Vagina (tissue), 2 donors: ENCODE data around the gene LSP1. TPM values are rescaled to one million over a fixed set of nuclear protein-coding genes. Genes with fewer than 3 reads are reported as not detected.

ENCODE experiments used
- DNase-seq, 2 donors: peaks; one replicate each; pipeline ENCODE4 v3.0.0-alpha.2; 2017; ENCODE audit errors: extremely low spot score in 2 of 2
- H3K27ac ChIP-seq: fragments of 200-600 bp; sonication (generic); one replicate; pipeline ENCODE4 v1.5.1; 2019
- H3K27me3 ChIP-seq: fragments of 200-600 bp; sonication (generic); one replicate; pipeline ENCODE4 v1.5.1; 2019
- H3K36me3 ChIP-seq, 2 donors: fragments of 200-600 bp; sonication (generic); one replicate each; pipeline ENCODE4 v1.5.1; 2017 to 2019
- H3K4me1 ChIP-seq: fragments of 200-600 bp; sonication (generic); one replicate; pipeline ENCODE4 v1.5.1; 2019
- H3K4me3 ChIP-seq, 2 donors: fragments of 200-600 bp; sonication (generic); 1 replicate in 1 of 2; 2 replicates in 1 of 2; pipeline ENCODE4 v1.5.1; 2016 to 2019
- H3K9me3 ChIP-seq: fragments of 200-600 bp; sonication (generic); one replicate; pipeline ENCODE4 v1.5.1; 2019
- POLR2A ChIP-seq, 2 donors: fragments of 450-650 bp; IDR thresholded peaks; one replicate each; pipeline ENCODE4 v1.6.1; 2017; ENCODE audit warnings: antibody characterized with exemption in 2 of 2, mild to moderate bottlenecking in 2 of 2, moderate library complexity in 2 of 2
- POLR2AphosphoS5 ChIP-seq, 2 donors: sonication (generic); formaldehyde crosslinking; IDR thresholded peaks; one replicate each; pipeline ENCODE4 v1.9.0; 2017; ENCODE audit warnings: antibody characterized with exemption in 2 of 2, mild to moderate bottlenecking in 2 of 2, low read depth in 1 of 2; ENCODE audit not compliant: insufficient read depth in 1 of 2
- intact Hi-C: fragments of 100-400 bp; cut with DNase I; formaldehyde crosslinking; loops from one replicate; pipeline ENCODE4 v1.15.1; 2023
- total RNA-seq: library from RNA; depleted of rRNA; stranded (reverse); fragments of >200 nt; gene quantifications from one replicate; pipeline ENCODE4 v1.2.3, GENCODE V29; 2016
- TF ChIP-seq, protein P1 (sequence below), 3 experiments: fragments of 450-650 bp in 2 of 3; fragments of 200-600 bp in 1 of 3; sonication (generic) in 1 of 3; IDR thresholded peaks; one replicate each; pipeline ENCODE4 v1.5.1; 2017 to 2019; ENCODE audit warnings: antibody characterized with exemption in 3 of 3, mild to moderate bottlenecking in 2 of 3, moderate library complexity in 2 of 3

The LSP1 gene
- total RNA-seq, 1 donor from 2014 or later, result 32.7 TPM

DNA sequence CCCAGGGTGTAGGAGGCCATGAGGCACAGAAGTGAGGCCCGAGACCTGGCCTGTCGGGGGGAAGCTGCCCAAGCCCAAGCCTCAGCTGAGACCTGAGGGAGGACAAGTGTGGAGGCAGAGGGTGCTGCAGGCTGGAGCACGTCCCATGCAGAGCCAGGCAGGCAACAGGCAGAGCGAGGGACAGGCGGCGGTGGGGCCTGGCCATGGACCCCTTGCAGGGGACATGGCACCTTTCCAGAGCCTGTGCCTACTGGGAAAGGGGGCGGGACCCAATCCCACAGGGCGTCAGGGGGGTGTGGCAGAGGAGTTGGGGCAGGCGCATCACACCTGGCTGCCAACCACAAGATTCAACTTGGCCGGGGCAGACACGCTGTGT is 9.8 kb upstream of the LSP1 start:
- TF ChIP-seq POLR2AphosphoS5 (IDR thresholded peaks at IDR 0.05; ENCODE audit: insufficient read depth in 1 of 2, low read depth in 1 of 2), result no peak
- TF ChIP-seq POLR2A (IDR thresholded peaks at IDR 0.05), result no peak
- TF ChIP-seq, protein P1, sequence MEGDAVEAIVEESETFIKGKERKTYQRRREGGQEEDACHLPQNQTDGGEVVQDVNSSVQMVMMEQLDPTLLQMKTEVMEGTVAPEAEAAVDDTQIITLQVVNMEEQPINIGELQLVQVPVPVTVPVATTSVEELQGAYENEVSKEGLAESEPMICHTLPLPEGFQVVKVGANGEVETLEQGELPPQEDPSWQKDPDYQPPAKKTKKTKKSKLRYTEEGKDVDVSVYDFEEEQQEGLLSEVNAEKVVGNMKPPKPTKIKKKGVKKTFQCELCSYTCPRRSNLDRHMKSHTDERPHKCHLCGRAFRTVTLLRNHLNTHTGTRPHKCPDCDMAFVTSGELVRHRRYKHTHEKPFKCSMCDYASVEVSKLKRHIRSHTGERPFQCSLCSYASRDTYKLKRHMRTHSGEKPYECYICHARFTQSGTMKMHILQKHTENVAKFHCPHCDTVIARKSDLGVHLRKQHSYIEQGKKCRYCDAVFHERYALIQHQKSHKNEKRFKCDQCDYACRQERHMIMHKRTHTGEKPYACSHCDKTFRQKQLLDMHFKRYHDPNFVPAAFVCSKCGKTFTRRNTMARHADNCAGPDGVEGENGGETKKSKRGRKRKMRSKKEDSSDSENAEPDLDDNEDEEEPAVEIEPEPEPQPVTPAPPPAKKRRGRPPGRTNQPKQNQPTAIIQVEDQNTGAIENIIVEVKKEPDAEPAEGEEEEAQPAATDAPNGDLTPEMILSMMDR (IDR thresholded peaks at IDR 0.05), result no peak
- Histone ChIP-seq H3K4me3 (no peak overlapping the region), H3K27ac (no peak overlapping the region), H3K9me3 (no peaks in the 10 kb centered on the region), H3K27me3 (no peaks in the 10 kb centered on the region), H3K36me3 (no peaks in the 10 kb centered on the region), H3K4me1 (peaks cover 18% of the 10 kb centered on the region)
- intact Hi-C loops, result no loop called here
- no peak for DNase-seq

DNA sequence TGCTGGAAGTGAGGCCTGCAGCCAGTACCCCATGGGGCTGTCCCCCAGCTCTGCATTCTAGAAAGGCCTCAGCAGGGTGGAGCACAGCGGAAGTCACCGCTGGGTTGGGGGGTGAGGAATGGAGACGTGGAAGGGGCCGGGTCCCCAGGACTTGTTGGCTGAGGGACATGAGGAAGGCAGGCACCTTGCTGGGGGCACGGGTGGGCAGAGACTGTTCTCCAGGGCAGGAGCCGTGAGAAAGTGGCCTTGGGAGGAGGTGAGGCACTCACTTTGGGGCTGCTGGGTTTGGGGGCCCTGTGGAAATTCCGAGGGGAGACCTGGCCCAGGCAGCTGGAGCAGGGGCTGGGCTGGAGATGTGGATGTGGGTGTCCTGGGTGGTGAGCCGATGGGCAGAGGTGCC is 9.1 kb upstream of the LSP1 start:
- no peak for TF ChIP-seq POLR2A (IDR thresholded peaks at IDR 0.05)
- TF ChIP-seq, protein P1 (IDR thresholded peaks at IDR 0.05), result no peak
- TF ChIP-seq POLR2AphosphoS5 (IDR thresholded peaks at IDR 0.05; ENCODE audit: insufficient read depth in 1 of 2, low read depth in 1 of 2), result no peak
- Histone ChIP-seq H3K36me3 (no peaks in the 10 kb centered on the region), H3K27me3 (no peaks in the 10 kb centered on the region), H3K4me3 (no peak overlapping the region), H3K27ac (no peak overlapping the region), H3K4me1 (peaks cover 15% of the 10 kb centered on the region), H3K9me3 (no peaks in the 10 kb centered on the region)
- no peak for DNase-seq
- intact Hi-C loops, result no loop called here

DNA sequence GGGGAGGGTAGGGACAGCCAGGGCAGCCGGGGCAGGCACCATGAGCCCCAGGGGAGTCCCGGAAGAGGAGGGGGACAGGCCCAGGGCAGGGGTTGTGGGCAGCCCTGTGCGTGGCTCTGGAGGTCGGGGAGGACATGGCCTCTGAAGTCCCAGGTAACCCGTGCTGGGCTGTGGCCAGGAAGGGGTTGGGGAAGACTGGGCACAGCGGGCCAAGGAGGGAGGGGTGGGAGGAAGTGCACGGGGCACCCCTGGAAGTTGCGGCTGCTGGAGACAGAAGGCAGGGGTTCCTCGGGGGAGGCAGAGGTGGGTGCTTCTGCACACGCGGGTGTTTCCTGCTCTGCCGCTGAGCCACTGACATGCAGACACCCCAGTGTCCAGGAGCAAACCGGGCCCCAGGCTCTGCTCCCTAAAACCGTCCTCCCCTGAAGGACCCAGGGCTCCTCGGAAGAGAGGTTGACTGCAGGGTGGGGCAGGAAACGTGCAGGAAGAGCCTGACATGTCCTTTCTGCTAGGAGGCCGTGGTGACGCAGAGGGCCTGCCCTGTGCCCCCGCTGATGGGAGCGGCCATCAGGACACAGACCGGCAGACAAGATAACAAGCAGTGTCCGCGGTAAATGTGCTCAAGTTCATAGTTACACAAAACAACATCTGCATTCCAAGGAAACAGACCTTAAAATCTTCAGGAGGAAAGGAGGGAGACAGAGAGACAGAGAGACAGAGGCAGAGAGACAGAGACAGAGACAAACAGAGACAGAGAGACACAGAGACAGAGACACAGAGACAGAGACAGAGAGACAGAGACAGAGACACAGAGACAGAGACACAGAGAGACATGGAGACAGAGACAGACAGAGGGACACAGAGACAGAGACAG is 8.4 kb upstream of the LSP1 start:
- Histone ChIP-seq H3K4me3 (no peak overlapping the region), H3K36me3 (no peaks in the 10 kb centered on the region), H3K4me1 (peaks cover 15% of the 10 kb centered on the region), H3K9me3 (no peaks in the 10 kb centered on the region), H3K27me3 (no peaks in the 10 kb centered on the region), H3K27ac (no peak overlapping the region)
- intact Hi-C loops, result no loop called here
- DNase-seq, result no peak
- no peak for TF ChIP-seq POLR2AphosphoS5 (IDR thresholded peaks at IDR 0.05; ENCODE audit: insufficient read depth in 1 of 2, low read depth in 1 of 2)
- TF ChIP-seq, protein P1 (IDR thresholded peaks at IDR 0.05), result no peak

DNA sequence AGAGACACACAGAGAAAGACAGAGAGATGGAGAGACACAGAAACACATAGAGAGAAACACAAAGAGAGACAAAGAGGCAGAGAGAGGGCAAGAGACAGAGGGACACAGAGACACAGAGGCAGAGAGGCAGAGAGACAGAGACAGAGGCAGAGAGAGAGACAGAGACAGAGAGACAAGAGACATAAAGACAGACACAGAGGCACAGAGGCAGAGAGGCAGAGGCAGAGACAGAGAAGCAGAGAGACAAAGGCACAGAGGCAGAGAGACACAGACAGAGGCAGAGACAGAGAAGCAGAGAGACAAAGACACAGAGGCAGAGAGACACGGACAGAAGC is 7.8 kb upstream of the LSP1 start:
- Histone ChIP-seq H3K27me3 (no peaks in the 10 kb centered on the region), H3K4me1 (peaks cover 15% of the 10 kb centered on the region), H3K9me3 (no peaks in the 10 kb centered on the region), H3K27ac (no peak overlapping the region), H3K36me3 (no peaks in the 10 kb centered on the region), H3K4me3 (no peak overlapping the region)
- DNase-seq, result no peak
- TF ChIP-seq, protein P1 (IDR thresholded peaks at IDR 0.05), result no peak
- TF ChIP-seq POLR2A (IDR thresholded peaks at IDR 0.05) (no peak), POLR2AphosphoS5 (IDR thresholded peaks at IDR 0.05; ENCODE audit: insufficient read depth in 1 of 2, low read depth in 1 of 2) (no peak)
- intact Hi-C loops, result no loop called here
